H1 (cell line): ENCODE measurements around the gene FGD4. TPM values are rescaled to one million over a fixed set of nuclear protein-coding genes. Genes with fewer than 3 reads are reported as not detected.

ENCODE experiments used
- JUN ChIP-seq: IDR thresholded peaks from 2 replicates; pipeline ENCODE4 v1.6.1; 2011; ENCODE audit warnings: low read depth, mild to moderate bottlenecking, improper control_type of control experiment, low read length
- NANOG ChIP-seq: IDR thresholded peaks from 2 replicates; pipeline ENCODE4 v1.6.1; 2011; ENCODE audit warnings: low read length, low read depth, mild to moderate bottlenecking, inconsistent platforms; ENCODE audit not compliant: insufficient read depth, poor library complexity, severe bottlenecking
- POLR2A ChIP-seq, 2 experiments: IDR thresholded peaks; 1 replicate in 1 of 2; 2 replicates in 1 of 2; pipeline ENCODE4 v1.6.1; 2011; ENCODE audit warnings: low read depth in 2 of 2, low read length in 2 of 2, mild to moderate bottlenecking in 2 of 2; ENCODE audit errors: control extremely low read depth in 1 of 2
- SIN3A ChIP-seq, 2 experiments: IDR thresholded peaks in 1 of 2; conservative IDR thresholded peaks in 1 of 2; 2 replicates each; pipeline ENCODE4 v1.6.1; 2011 to 2012; ENCODE audit warnings: low read length in 2 of 2, improper control_type of control experiment in 1 of 2, low read depth in 1 of 2, mild to moderate bottlenecking in 1 of 2
- SIX5 ChIP-seq: IDR thresholded peaks from 2 replicates; pipeline ENCODE4 v1.6.1; 2011; ENCODE audit warnings: mild to moderate bottlenecking, low read depth, low read length
- SRF ChIP-seq: IDR thresholded peaks from 2 replicates; pipeline ENCODE4 v1.6.1; 2011; ENCODE audit warnings: mild to moderate bottlenecking, low read depth, low read length, moderate library complexity
- polyA plus RNA-seq, 7 experiments: library from polyadenylated mRNA; depleted of rRNA in 3 of 7; stranded (reverse) in 5 of 7; unstranded in 2 of 7; fragments of >200 nt in 5 of 7; fragments of 200-250 nt in 2 of 7; gene quantifications; 1 replicate in 5 of 7; 2 replicates in 1 of 7; 4 replicates in 1 of 7; pipeline versions ENCODE4 v1.2.1 to v1.2.3, GENCODE V29; 2011 to 2013; ENCODE audit warnings: missing spikeins in 2 of 7, mixed read lengths in 2 of 7
- total RNA-seq: library from RNA; stranded (reverse); fragmentation: NEBNext Ultra II Directional; extraction: Animal tissue kit (Norgen Biotek cat#: 25700); gene quantifications from 2 replicates; pipeline ENCODE4 v1.2.1, GENCODE V29; 2021

The FGD4 gene
- total and polyA plus RNA-seq, 2 of the 8 experiments (the other 6 are each of a cell fraction or from before 2014, with no cell fraction given), result 8.5 to 48.2 TPM

DNA sequence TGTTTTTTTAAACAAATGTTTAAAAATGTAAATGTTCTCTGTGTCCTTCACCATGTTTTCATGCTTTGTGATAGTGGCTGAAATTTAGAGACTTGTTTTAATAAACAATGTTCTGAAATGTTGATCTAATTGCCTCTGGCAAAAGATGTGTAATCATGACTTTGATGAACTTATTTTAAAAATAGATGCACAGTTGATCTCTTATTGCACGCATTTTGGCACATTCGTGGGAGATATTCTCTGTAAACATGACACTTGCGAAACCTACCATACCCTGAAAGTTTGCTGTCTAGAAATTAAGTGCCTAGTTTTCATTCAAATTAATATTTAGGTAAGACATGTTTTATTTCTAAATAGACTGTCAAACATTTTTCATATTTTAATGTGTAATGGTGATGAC, 160.1 kb downstream of the FGD4 start (continued):
- TF ChIP-seq JUN, result no peak
- TF ChIP-seq SIX5, result no peak
- no peak for TF ChIP-seq SRF
- TF ChIP-seq NANOG, result no peak
- TF ChIP-seq SIN3A (conservative IDR thresholded peaks at IDR 0.05 in 1 of 2, IDR thresholded peaks at IDR 0.05 in 1 of 2; ENCODE audit: low read depth in 1 of 2, low read length in 2 of 2), result no peak
- TF ChIP-seq POLR2A (IDR thresholded peaks at IDR 0.05; ENCODE audit: control extremely low read depth in 1 of 2, low read depth in 2 of 2, low read length in 2 of 2), result no peak
